A673 (cell line): ENCODE data around the gene NDUFAF4. TPM values are rescaled to one million over a fixed set of nuclear protein-coding genes. Genes with fewer than 3 reads are reported as not detected.
A peak's percentile ranks its signal among the peaks of the same experiment; 100 is the strongest.

Experiments
- BruUV-seq: library from RNA; stranded (reverse); fragments of 400-500 nt; replicated peaks from 2 replicates; lab custom pipeline; 2021; lab: Mats Ljungman, UMichigan
- CTCF ChIA-PET: fragments of 300-600 bp; sonication (Branson Sonifier 250); formaldehyde crosslinking; loops from one replicate; lab custom pipeline; 2022; ENCODE audit warnings: antibody characterized with exemption; lab: Charles Lee
- POLR2A ChIA-PET: fragments of 300-600 bp; sonication (Branson Sonifier 250); formaldehyde crosslinking; loops from one replicate; lab custom pipeline; 2022; ENCODE audit warnings: antibody characterized with exemption; ENCODE audit not compliant: low non-redundant PET; lab: Charles Lee
- DNase-seq: peaks from one replicate; pipeline ENCODE4 v3.0.0-alpha.2; 2015; ENCODE audit warnings: low spot score
- H3K27ac ChIP-seq: fragments of 200-600 bp; sonication (generic); 2 replicates; pipeline ENCODE4 v1.5.1; 2016; ENCODE audit warnings: mixed run types, low read depth, mild to moderate bottlenecking, mixed read lengths, antibody characterized with exemption, low read length; ENCODE audit not compliant: poor library complexity, severe bottlenecking
- H3K27me3 ChIP-seq: fragments of 200-600 bp; sonication (generic); replicated peaks from 2 replicates; pipeline ENCODE4 v1.6.1; 2017; ENCODE audit warnings: mixed run types, low read depth, mild to moderate bottlenecking, mixed read lengths, antibody characterized with exemption, low read length; ENCODE audit not compliant: insufficient read depth, poor library complexity
- H3K36me3 ChIP-seq: fragments of 200-600 bp; sonication (generic); 2 replicates; pipeline ENCODE4 v1.6.1; 2016; ENCODE audit warnings: mixed run types, mild to moderate bottlenecking, mixed read lengths, antibody characterized with exemption, low read length; ENCODE audit not compliant: insufficient read depth, poor library complexity, severe bottlenecking
- H3K4me1 ChIP-seq: fragments of 200-600 bp; sonication (generic); 2 replicates; pipeline ENCODE4 v1.6.1; 2017; ENCODE audit warnings: mixed run types, mild to moderate bottlenecking, mixed read lengths, antibody characterized with exemption, low read length; ENCODE audit not compliant: insufficient read depth, poor library complexity, severe bottlenecking
- H3K4me3 ChIP-seq: fragments of 200-600 bp; sonication (generic); 2 replicates; pipeline ENCODE4 v1.5.1; 2016; ENCODE audit warnings: low read depth, mixed run types, mild to moderate bottlenecking, mixed read lengths, low read length; ENCODE audit not compliant: poor library complexity, severe bottlenecking
- H3K9me3 ChIP-seq: fragments of 200-600 bp; sonication (generic); 2 replicates; pipeline ENCODE4 v1.6.1; 2016; ENCODE audit warnings: mixed run types, low read depth, mild to moderate bottlenecking, mixed read lengths, antibody characterized with exemption, low read length; ENCODE audit not compliant: poor library complexity, severe bottlenecking
- EZH2 ChIP-seq: fragments of 200-600 bp; sonication (generic); IDR thresholded peaks from 2 replicates; pipeline ENCODE4 v1.6.1; 2017; ENCODE audit warnings: borderline replicate concordance, low read depth, mild to moderate bottlenecking, mixed read lengths, antibody characterized with exemption, low read length; ENCODE audit not compliant: poor library complexity, severe bottlenecking
- intact Hi-C: fragments of 100-400 bp; cut with micrococcal nuclease; formaldehyde crosslinking; loops from one replicate; pipeline ENCODE4 v1.10.0; 2022; ENCODE audit not compliant: unreplicated experiment
- total RNA-seq: library from RNA; stranded (reverse); gene quantifications from 2 replicates; pipeline ENCODE4 v1.2.3, GENCODE V29; 2021
- TF ChIP-seq, protein P1 (sequence below): fragments of 300-800, 200-600 bp; sonication (generic); conservative IDR thresholded peaks from 2 replicates; pipeline ENCODE4 v1.5.1; 2017; ENCODE audit warnings: low read depth, mild to moderate bottlenecking, antibody characterized with exemption, low read length, moderate library complexity, mixed read lengths

The NDUFAF4 gene
- total RNA-seq, 1 experiment from 2014 or later, result 120 TPM

GRCh38 chr6:96899451-96899998, 1.8 kb upstream of the NDUFAF4 start:
- no peak for TF ChIP-seq EZH2
- TF ChIP-seq, protein P1, sequence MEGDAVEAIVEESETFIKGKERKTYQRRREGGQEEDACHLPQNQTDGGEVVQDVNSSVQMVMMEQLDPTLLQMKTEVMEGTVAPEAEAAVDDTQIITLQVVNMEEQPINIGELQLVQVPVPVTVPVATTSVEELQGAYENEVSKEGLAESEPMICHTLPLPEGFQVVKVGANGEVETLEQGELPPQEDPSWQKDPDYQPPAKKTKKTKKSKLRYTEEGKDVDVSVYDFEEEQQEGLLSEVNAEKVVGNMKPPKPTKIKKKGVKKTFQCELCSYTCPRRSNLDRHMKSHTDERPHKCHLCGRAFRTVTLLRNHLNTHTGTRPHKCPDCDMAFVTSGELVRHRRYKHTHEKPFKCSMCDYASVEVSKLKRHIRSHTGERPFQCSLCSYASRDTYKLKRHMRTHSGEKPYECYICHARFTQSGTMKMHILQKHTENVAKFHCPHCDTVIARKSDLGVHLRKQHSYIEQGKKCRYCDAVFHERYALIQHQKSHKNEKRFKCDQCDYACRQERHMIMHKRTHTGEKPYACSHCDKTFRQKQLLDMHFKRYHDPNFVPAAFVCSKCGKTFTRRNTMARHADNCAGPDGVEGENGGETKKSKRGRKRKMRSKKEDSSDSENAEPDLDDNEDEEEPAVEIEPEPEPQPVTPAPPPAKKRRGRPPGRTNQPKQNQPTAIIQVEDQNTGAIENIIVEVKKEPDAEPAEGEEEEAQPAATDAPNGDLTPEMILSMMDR, result no peak
- CTCF ChIA-PET, result interaction anchor here (0.6 to 0.9 kb wide), 2 partner anchors 160 to 208 kb away, joined by 3 to 6 read pairs; no protein-coding TSS in a partner anchor
- no peaks in the 10 kb centered on the region for H3K27me3 ChIP-seq
- H3K9me3 ChIP-seq, result no peaks in the 10 kb centered on the region
- intact Hi-C loops, result loop anchor here (1.0 to 10.0 kb wide), 3 partner anchors 155 to 375 kb away; partner anchors contain the start of gene UFL1
- BruUV-seq, result no TSS peak
- peaks cover 18% of the 10 kb centered on the region for H3K36me3 ChIP-seq
- peaks cover 20% of the 10 kb centered on the region for H3K4me1 ChIP-seq
- H3K4me3 ChIP-seq, result peak overlapping the region; percentile 87
- H3K27ac ChIP-seq, result peak overlapping the region; percentile 82
- DNase-seq, result no peak
- POLR2A ChIA-PET, result no interaction called here

DNA sequence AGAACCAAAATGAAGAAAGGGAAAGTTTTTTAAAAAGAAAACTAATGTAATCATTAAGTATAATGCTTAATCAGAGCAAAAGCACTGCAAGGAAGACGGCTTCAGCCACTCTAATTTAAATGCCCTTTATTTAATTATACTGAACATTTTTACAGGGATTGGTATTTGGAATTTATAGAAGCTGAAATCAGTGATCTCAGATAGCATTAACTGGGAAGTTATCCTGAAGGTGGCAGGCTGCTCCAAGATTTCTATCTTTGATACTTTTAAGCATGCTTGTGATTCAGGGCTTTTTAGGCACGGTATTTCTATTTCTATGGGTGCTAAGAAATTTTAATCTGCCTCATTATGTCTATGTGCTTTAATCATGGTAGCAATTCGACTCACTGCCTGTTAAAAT, 1.3 kb upstream of the NDUFAF4 start:
- POLR2A ChIA-PET, result no interaction called here

GRCh38 chr6:96898241-96898851, 655 bp upstream of the NDUFAF4 start:
- H3K27ac ChIP-seq, result peak overlapping the region; percentile 82
- POLR2A ChIA-PET, result no interaction called here
- DNase-seq, result peak; percentile 34
- CTCF ChIA-PET, result interaction anchor here (0.6 to 2.1 kb wide), 3 partner anchors 13 to 503 kb away, joined by 4 to 5 read pairs (median 4); no protein-coding TSS in a partner anchor
- TF ChIP-seq, protein P1, result no peak
- TF ChIP-seq EZH2, result no peak
- H3K4me3 ChIP-seq, result peak overlapping the region; percentile 87
- no peaks in the 10 kb centered on the region for H3K27me3 ChIP-seq
- BruUV-seq, result TSS peak; percentile 98
- peaks cover 30% of the 10 kb centered on the region for H3K36me3 ChIP-seq
- no peaks in the 10 kb centered on the region for H3K9me3 ChIP-seq
- peaks cover 20% of the 10 kb centered on the region for H3K4me1 ChIP-seq
- intact Hi-C loops, result loop anchor here (2.0 to 10.0 kb wide), 2 partner anchors 356 to 374 kb away; partner anchors contain the start of gene UFL1

More for the DNA sequence above, 1.3 kb upstream of the NDUFAF4 start:
- no peaks in the 10 kb centered on the region for H3K27me3 ChIP-seq
- CTCF ChIA-PET, result interaction anchor here (0.6 kb wide), 1 partner anchor 502 kb away, joined by 4 read pairs; no protein-coding TSS in a partner anchor
- H3K9me3 ChIP-seq, result no peaks in the 10 kb centered on the region
- no peak for TF ChIP-seq EZH2
- TF ChIP-seq, protein P1, result peak; percentile 68
- BruUV-seq, result no TSS peak
- peaks cover 23% of the 10 kb centered on the region for H3K36me3 ChIP-seq
- peak; percentile 70 for DNase-seq
- peak overlapping the region; percentile 87 for H3K4me3 ChIP-seq
- peaks cover 20% of the 10 kb centered on the region for H3K4me1 ChIP-seq
- intact Hi-C loops, result loop anchor here (1.0 to 10.0 kb wide), 3 partner anchors 155 to 374 kb away; partner anchors contain the start of gene UFL1
- H3K27ac ChIP-seq, result peak overlapping the region; percentile 82
